Femur (tissue), 1 donor: ENCODE results near the gene CCDC171.

Experiments used
- DNase-seq: peaks from one replicate; pipeline ENCODE4 v3.0.0-alpha.2; 2017

CCDC171 gene

GRCh38 chr9:15889555-15889954 is 336.7 kb downstream of the CCDC171 start:
- DNase-seq, result no peak

- DNase-seq, result no peak
These were observed 348.7 kb downstream of the CCDC171 start for GRCh38 chr9:15901572-15901971.

GRCh38 chr9:15909297-15909696 is 356.5 kb downstream of the CCDC171 start:
- no peak for DNase-seq

- no peak for DNase-seq
These were observed 362.9 kb downstream of the CCDC171 start for GRCh38 chr9:15915711-15916110.

- peak; percentile 23 for DNase-seq
These were observed 374.3 kb downstream of the CCDC171 start for GRCh38 chr9:15927161-15927560.

GRCh38 chr9:15935661-15936305 is 382.9 kb downstream of the CCDC171 start:
- DNase-seq, result no peak

- peak; percentile 55 for DNase-seq
These were observed 383.6 kb downstream of the CCDC171 start for GRCh38 chr9:15936306-15936921.

GRCh38 chr9:15942831-15943424 is 390.1 kb downstream of the CCDC171 start:
- DNase-seq, result no peak

- no peak for DNase-seq
These were observed 391.5 kb downstream of the CCDC171 start for GRCh38 chr9:15944341-15944740.

- DNase-seq, result no peak
These were observed 406.8 kb downstream of the CCDC171 start for GRCh38 chr9:15959663-15960062.

GRCh38 chr9:15961217-15961616 is 408.4 kb downstream of the CCDC171 start:
- no peak for DNase-seq

GRCh38 chr9:15965246-15965745 is 412.5 kb downstream of the CCDC171 start:
- DNase-seq, result no peak

GRCh38 chr9:15966471-15966870 is 413.6 kb downstream of the CCDC171 start:
- no peak for DNase-seq

- DNase-seq, result no peak
These were observed 414.2 kb downstream of the CCDC171 start for GRCh38 chr9:15967068-15967467.

- DNase-seq, result no peak
These were observed 419.9 kb downstream of the CCDC171 start for GRCh38 chr9:15972760-15973159.

GRCh38 chr9:15975101-15975778 is 422.4 kb downstream of the CCDC171 start:
- DNase-seq, result no peak

- no peak for DNase-seq
These were observed 424.6 kb downstream of the CCDC171 start for GRCh38 chr9:15977438-15977837.

GRCh38 chr9:15982182-15982581 is 429.3 kb downstream of the CCDC171 start:
- no peak for DNase-seq

GRCh38 chr9:15999422-16000339 is 446.8 kb downstream of the CCDC171 start:
- DNase-seq, result peak; percentile 22

- no peak for DNase-seq
These were observed 448.0 kb downstream of the CCDC171 start for GRCh38 chr9:16000811-16001210.

- no peak for DNase-seq
These were observed 449.0 kb downstream of the CCDC171 start for GRCh38 chr9:16001856-16002255.

- no peak for DNase-seq
These were observed 450.0 kb downstream of the CCDC171 start for GRCh38 chr9:16002816-16003215.

- no peak for DNase-seq
These were observed 450.9 kb downstream of the CCDC171 start for GRCh38 chr9:16003785-16004184.
